LNCaP clone FGC (cell line): Measurements from ENCODE around the gene ARHGAP10.
A peak's percentile ranks its signal among the peaks of the same experiment; 100 is the strongest.

Experiments used
- DNase-seq: peaks from one replicate; pipeline ENCODE4 v3.0.0-alpha.2; 2011; ENCODE audit warnings: low read depth
- H3K4me3 ChIP-seq: 2 replicates; pipeline ENCODE4 v1.5.1; 2011; ENCODE audit warnings: mild to moderate bottlenecking, low read depth, low read length, control low read depth
- TF ChIP-seq, protein P1 (sequence below): IDR thresholded peaks from 2 replicates; pipeline ENCODE4 v1.5.1; 2012; ENCODE audit warnings: mild to moderate bottlenecking; ENCODE audit not compliant: control insufficient read depth, insufficient read depth; ENCODE audit errors: extremely low read depth

Gene ARHGAP10

DNA sequence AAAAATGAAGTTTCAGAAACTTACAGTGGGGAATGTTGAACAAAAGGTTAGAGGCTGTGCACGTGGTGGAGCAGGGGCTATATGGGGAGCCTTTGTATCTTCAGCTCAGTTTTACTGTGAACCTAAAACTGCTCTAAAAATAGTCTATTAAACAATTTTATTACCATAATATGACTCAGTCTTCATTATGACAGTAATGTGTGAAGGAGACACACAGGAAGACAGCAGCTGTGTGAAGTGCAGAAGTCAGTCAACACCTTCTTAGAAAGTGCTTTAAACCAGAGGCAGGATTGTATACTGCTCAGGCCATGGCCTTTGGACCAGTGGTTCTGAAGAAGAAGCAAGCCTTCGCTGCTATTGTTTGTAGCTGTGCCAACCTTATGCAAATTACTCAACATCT is 89.7 kb downstream of the ARHGAP10 start:
- TF ChIP-seq, protein P1, sequence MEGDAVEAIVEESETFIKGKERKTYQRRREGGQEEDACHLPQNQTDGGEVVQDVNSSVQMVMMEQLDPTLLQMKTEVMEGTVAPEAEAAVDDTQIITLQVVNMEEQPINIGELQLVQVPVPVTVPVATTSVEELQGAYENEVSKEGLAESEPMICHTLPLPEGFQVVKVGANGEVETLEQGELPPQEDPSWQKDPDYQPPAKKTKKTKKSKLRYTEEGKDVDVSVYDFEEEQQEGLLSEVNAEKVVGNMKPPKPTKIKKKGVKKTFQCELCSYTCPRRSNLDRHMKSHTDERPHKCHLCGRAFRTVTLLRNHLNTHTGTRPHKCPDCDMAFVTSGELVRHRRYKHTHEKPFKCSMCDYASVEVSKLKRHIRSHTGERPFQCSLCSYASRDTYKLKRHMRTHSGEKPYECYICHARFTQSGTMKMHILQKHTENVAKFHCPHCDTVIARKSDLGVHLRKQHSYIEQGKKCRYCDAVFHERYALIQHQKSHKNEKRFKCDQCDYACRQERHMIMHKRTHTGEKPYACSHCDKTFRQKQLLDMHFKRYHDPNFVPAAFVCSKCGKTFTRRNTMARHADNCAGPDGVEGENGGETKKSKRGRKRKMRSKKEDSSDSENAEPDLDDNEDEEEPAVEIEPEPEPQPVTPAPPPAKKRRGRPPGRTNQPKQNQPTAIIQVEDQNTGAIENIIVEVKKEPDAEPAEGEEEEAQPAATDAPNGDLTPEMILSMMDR, result no peak
- no peak overlapping the region for H3K4me3 ChIP-seq
- no peak for DNase-seq

DNA sequence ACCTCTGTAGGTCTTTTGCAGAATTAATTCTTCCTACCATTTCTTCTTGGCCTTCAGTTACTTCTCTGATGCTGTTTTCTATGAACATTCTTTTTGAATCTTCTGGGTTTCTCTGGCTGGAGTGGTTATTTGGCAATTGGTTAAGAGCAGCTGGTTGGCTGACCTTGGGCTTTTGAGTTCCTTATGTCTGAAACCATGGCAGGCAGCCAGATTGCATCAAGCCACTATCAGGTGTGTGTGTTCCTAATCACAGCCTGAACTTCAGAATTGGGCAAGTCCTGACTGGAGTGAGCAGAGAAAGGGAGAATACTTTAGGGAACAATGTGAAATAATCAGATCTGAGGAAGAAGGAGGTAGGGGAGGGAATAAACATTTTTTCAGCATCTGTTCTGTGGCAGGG is 90.2 kb downstream of the ARHGAP10 start:
- TF ChIP-seq, protein P1, result no peak
- H3K4me3 ChIP-seq, result no peak overlapping the region
- DNase-seq, result peak; percentile 81

DNA sequence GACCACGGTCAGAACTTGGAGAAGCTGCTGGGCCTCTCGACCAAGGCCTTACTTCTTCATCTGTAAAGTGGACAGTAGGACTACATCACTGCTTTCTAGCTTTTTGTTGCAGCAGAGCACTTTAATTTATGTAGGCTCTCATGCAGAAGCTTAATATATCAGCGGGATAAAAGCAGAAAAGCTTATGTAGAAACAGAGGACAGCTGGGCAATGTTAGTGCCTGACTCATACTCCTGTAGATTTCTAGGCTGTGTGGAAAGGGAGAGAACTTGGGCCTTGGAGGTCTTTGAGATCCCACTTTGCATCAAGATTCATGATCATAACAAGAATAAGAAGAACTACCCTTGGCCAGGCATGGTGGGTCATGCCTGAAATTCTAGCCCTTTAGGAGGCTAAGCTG is 91.2 kb downstream of the ARHGAP10 start:
- H3K4me3 ChIP-seq, result no peak overlapping the region
- no peak for DNase-seq
- TF ChIP-seq, protein P1, result no peak

- no peak for DNase-seq
- TF ChIP-seq, protein P1, result no peak
- H3K4me3 ChIP-seq, result no peak overlapping the region
Measured at GRCh38 chr4:147824316-147824715, 92.4 kb downstream of the ARHGAP10 start.

GRCh38 chr4:147824884-147825283 is 93.0 kb downstream of the ARHGAP10 start:
- TF ChIP-seq, protein P1, result no peak
- DNase-seq, result no peak
- no peak overlapping the region for H3K4me3 ChIP-seq

DNA sequence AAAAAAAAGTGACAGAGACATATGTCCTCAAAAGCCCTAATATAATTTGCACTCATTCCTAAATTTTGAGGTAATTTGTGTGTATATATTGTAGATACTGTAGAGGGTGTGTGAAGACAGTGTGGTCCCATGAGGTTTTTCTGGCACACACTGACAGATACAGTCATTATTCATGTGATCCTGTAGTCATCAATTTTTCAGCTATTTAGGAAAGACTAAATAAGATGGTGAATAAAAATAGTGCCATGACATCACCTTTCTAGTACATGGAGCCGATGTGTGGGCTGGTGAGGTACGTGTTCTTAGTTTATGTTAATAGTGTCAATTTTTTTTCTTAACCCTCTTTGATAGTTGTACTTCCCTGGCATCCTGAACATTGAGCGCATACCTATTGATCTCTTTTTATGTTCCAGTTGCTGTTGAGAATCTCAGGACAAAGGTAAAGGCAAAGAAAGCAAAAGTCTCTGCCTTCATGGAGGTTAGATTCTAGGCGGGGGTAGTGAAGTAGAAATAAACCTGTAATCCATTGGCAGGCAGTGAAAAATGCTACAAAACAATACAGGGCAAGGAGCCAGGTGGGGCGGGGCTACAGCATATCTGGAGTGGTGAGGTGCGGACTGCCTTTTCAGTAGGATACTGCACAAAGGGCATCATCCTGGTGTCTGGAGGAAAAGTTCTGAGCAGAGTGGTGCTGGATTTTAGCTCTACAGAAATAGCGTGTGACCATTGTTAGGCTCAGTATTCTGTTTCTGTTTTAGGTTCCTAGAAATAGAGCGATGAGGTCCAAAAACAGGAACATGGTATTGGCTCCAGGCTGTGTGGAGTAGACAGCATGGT is 93.8 kb downstream of the ARHGAP10 start:
- DNase-seq, result no peak
- TF ChIP-seq, protein P1, result no peak
- no peak overlapping the region for H3K4me3 ChIP-seq

DNA sequence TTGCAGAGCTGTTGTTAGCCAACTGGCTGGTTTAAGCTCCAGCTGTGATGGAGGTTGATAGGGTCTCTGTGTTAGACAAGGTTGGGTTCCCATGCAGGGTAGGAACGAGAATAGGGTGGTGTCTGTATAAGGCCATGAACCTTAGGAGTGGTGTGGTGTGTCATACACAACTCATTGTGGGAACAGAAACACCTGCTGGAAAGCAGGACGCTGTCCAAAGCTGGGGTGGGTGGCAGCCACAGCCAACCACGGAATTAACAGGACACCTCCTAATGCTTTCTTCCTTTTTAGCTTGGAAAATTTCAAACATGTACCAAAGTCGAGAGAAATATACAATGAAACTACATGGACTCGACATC is 94.4 kb downstream of the ARHGAP10 start:
- TF ChIP-seq, protein P1, result no peak
- no peak overlapping the region for H3K4me3 ChIP-seq
- no peak for DNase-seq
